AML-193 (cell line): Measurements from ENCODE around the gene FLVCR2.
A peak's percentile ranks its signal among the peaks of the same experiment; 100 is the strongest.

Experiments used
- DNase-seq, 2 experiments: peaks; one replicate each; lab custom pipeline; 2025; lab: John Stamatoyannopoulos, UW

Gene FLVCR2

DNA sequence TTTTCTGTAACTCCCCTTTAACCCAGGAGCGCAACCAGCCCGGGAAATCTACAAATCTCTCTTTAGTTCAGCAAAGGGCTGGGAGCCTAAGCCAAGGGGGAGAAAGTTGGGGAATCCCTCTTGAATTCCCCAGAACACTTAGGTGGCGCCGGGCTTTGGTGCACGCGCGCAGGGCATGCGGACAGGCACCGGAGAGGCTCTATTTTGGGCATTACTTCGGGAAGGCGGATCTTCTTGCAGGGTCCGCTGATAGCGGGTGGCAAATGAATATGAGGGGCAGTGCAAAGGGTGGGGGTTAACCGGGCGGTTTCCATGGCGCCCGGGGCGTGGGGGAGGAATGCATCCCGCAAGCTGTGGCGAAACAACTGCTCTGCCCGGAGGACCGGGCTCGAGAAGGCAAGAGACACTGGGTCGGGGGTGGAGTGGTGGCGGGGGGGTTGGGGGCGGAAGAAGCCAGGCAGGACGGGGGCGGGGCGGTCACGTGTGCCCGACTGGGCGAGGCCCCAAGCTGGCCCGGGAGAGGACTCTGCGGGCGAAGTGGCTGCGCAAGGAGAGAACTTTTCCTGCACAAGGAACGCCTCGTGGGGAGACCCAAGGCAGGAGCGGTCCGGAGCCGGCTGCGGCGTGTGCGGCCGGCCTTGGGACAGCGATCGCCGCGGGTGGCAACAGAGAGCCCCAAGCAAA is at the start of gene FLVCR2:
TSS of gene FLVCR2 (plus strand) at position 519 of the 684 bp plus-strand sequence. CDS start 353 bp downstream, outside the sequence.
- DNase-seq, result peak; percentile 60 to 66

DNA sequence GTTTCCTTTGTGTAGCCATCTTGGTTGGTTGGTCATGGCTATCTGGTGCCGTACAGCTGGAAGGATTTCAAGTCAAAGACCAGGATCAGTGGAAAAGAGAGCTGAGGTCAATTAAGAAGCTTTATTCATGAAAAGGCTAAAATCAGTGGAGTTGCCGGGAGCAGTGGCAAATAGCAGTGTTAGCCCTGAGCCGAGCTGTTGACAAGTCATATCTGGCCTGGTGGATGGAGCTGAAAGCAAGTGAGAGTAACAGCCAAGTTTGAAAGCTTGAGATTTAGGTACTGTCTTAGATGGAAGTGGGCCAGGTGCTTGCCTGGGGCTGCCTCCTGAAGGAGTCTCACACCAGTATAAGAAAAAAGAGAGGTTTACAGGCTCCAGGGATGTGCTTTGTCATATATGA is 47.2 kb upstream of the FLVCR2 start:
- DNase-seq, result no peak

DNA sequence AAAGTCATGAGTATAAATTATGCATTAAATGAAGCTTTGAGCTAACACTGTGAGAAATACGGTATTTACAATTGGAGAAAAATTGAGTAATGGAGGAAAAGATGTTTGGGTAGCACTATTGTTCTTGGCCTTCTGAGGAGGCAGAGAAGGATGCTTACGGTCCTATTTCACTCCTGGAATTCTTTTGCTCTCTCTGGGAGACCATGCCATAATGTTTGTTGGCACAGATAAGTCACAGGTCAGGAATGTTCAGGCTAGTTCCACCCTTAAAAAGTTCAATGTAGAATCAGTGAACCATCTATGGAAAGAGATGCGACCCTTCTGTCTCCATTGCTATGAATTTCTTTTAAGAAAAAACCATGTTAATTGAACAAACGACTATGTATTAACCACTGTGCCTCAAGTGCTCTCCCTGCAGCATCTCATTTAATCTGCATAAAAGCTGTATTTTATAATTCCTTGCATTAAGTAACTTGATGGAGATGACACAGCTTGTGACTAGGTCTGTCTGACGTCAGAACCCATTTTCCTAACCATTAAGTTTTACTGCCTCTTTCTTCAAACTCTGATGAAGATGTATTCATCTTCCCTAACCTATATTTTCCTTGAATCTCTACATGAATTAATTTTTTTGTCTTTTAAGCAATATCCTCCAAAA is 46.6 kb upstream of the FLVCR2 start:
- no peak for DNase-seq

DNA sequence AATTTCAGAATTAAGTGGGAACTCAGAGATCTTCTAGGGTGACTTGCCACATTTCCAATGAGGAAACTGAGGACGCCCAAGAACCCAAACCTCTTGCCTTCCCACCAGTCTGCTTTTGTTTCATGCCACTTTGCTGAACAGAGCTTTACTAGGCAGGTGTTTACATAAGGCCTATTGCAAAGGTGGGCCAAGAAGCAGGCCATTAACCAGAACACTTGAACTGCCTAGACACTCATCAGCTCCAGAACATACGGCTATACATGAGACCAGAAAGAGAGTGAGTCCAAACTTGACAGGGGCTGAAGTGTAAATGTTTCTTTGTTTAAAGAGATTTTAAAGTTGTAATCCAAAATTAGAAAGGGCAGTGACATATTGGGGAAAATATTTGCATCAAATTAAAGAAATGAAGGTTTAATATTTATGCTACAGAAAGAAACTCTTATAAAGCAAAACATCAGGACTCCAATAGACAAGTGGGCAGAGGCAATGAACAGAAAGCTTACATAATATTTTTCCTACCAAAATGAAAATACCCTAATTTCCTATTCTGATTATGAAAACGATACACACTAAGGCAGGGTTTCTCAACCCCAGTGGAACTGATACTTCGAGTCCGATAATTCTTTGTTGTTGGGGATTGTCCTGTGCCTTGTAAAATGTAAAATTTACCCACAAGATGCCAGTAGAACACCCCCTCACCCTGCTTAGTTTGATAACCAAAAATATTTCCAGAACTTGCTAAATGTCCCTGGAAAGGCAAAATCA is 44.4 kb upstream of the FLVCR2 start:
- DNase-seq, result no peak

GRCh38 chr14:75535164-75535898 is 43.1 kb upstream of the FLVCR2 start:
- no peak for DNase-seq

DNA sequence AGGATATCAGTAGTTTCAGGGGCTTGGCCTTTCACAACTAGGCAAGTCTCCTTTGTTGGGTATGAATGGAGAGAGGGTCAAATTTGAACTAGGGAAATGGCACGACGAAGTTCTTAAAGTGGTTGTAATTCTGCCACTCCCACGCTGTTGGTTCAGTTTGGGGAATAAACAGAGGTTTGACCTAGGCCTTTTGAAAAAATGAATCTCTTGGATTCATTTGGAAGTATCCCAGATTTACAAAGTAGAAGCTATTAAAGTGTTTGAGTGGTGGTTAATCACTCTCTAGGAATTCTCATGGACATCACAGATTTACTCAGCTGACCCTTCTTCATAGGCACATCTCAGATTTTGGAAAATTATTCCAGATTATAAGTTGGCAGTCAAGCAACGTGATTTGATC is 41.3 kb upstream of the FLVCR2 start:
- no peak for DNase-seq

- DNase-seq, result no peak
These were observed 39.3 kb upstream of the FLVCR2 start for GRCh38 chr14:75539162-75539560.

DNA sequence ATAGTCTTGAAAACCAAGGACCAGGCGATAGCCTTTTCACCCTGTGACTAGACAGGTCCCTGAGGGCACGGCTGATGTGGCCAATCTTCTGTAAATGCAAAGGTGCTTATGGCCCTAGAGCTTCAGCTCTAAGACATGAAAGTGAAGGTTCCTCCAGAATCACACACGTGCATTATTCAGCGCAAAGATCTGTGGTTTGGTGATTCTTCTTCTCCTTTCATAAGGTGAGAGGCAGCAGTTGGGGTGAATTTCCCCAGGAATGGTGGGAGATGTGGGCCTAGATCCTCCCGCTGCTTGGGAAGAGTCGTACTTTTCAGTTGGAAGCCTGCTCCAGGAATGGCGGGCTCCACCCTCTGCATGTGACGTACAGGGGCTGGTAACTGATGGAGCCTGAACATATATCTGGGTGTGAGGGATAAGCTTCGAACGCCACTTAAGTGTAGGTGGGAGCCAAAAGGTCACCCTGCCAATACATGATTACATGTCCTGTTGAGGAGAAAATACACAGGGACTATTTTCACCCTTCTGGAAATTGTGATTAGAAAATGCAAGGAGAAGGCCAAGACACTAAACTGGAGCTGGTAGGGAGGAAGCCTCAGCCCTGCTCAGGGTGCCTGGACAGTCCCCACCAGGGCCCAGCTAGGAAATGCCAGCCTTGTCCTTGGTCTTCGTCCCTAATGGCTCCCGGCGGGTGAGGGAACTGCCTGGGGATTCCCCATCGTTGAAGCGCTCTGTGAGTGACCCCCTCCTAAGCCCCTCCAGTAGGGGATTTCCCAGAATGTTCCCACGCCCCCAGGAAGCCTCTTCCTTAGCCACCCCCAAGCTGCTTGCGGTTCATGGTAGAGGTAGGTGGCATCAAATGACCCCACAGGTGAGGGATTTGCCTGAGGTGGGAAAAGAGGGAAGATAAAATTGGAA is 38.6 kb upstream of the FLVCR2 start:
- DNase-seq, result no peak

DNA sequence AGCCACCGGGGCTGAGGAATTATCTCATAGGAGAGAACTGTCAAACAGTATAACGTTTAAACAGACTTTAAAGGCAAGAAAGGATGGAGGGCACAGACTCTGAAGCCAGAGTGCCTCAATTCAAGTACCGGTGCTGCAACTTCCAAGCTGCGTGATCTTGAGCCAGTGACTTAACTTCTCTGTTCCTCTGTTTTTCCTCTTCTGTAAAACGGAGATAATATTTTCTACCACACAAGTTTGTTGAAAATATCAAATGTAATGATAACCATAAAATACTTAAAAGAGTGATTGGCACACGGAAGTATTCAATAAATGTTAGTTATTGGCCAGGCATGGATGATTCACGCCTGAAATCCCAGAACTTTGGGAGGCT is 38.0 kb upstream of the FLVCR2 start:
- DNase-seq, result no peak

DNA sequence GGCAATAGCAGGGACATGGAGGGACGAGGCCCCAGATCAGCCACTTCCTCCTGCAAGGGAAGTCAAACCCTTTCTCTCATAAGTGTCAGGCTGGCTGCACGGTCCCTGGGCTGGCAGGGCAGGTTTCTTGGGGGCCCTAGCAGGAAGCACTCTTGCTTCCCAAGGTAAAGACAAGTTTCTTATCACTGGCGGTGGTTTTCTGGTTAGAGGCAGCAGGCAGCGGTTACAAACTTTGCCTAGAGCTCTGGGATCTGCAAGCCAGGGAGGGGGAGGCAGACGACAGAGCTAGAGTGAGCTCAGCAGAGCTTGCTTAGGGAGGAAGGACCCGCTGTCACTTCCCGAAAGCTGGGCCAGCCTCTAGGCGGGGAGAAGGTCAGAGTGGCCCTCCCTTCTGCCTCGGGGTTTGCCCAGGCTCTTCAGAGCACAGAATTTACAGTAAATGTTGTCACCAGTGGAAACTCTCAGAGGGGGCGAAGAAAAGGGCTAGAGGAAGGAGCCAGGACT is 35.8 kb upstream of the FLVCR2 start:
- DNase-seq, result peak; percentile 76 to 77

- no peak for DNase-seq
These were observed 35.2 kb upstream of the FLVCR2 start for GRCh38 chr14:75543253-75543652.

DNA sequence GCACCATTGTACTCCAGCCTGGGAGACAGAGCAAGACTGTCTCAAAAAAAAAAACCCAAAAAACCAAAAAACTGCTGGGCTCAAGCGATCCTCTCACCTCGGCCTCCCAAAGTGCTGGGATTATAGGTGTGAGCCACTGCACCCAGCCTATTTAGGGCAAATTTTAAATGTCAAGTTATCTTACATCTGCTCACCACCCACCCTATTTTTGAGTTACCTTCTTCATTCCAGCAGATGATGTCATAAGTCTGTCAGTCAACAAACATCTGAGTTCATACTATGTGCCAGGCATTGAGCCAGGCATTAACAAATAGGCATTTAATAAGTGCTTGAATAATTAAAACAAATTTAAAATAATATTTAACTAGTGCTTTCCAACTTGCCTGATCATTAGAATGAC is 34.6 kb upstream of the FLVCR2 start:
- DNase-seq, result no peak

DNA sequence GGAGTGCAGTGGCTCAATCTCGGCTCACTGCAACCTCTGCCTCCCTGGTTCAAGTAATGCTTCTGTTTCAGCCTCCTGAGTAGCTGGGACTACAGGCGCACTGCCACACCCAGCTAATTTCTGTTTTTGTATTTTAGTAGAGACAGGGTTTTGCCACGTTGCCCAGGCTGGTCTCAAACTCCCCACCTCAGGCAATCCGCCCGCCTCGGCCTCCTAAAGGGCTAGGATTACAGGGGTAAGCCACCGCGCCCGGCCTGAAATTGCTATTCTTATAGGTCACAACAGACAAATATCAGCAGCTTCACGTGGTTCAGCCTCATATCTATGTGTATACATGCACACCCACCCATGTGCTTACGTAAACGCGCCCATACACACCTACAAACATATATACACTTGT is 32.5 kb upstream of the FLVCR2 start:
- no peak for DNase-seq

- DNase-seq, result no peak
These were observed 30.7 kb upstream of the FLVCR2 start for GRCh38 chr14:75547552-75548250.

DNA sequence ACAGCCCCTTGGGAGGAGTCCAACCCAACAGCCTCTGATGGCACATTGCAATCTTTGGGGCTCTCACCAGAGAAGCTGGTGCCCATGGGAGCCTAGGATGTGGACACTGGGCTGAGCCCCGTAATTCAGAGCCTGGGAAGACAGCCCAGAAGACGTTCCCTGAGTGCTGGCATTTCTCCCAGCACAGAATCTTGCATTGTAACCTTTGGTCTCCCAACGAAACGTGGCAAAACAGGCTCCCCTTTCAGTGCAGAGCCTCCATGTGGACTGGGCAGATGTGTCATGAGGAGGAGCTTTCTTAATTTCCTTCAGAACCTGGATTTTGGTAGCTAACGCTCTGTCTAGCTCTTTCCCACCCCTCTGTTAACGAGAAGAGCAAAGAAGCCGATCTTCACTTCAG is 29.9 kb upstream of the FLVCR2 start:
- no peak for DNase-seq

GRCh38 chr14:75549169-75549568 is 29.3 kb upstream of the FLVCR2 start:
- no peak for DNase-seq

GRCh38 chr14:75551021-75551420 is 27.4 kb upstream of the FLVCR2 start:
- DNase-seq, result no peak

DNA sequence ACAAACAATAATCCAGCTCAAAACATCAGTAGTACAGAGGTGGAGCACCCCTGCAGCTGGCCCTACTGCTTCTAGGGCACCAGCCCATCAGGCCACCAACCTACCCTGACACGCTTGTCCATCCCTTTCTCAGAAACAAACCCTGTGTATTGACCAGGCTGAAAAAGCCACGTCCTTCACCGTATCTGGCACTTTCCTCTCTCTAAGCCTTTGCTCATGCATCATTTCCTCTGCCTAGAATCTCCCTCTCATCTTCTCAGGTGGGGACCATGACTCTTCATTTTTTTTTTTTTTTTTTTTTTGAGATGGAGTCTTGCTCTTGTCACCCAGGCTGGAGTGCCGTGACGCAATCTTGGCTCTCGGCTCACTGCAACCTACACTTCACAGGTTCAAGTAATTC is 25.3 kb upstream of the FLVCR2 start:
- no peak for DNase-seq

DNA sequence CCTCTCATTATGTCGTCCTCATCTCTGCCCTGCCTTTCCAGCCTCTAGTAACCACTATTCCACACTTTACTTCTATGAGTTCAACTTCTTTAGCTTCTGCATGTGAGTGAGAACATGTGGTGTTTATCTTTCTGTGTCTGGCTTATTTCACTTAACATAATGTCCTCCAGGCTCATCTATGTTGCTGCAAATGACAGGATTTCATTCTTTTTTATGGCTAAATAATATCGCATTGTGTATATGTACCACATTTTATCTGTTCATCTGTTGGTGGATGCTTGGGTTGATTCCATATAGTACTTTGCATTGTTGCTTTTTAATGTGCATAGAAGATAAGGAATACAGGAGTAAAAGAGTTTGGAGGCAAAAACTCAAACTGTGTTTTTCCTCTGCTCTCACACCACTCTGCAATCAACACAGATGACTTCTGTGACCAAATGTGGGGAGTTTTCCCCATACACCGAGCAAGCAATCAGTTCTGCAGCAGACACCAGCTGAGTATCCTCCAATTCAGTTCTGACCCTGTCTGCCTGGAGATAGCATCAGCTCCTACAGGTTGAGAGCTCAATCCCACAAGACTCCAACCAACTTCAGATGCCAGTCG is 24.6 kb upstream of the FLVCR2 start:
- no peak for DNase-seq

DNA sequence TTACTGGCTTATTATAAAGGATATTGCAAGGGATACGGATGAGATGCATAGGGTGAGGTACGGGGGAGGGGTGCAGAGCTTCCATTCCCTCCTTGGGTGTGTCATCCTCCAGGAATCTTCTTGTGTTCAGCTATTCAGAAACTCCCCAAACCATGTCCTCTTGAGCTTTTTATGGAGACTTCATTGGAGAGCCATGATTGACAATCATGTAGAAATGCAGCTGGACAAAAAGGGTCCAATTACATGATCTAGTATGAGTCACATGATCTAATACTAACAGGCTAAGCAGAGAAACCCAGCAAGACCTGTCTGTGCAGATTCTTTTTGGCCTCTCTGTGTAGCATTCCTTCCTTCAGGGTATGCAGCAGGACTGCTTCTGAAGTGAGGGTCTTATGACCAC is 23.9 kb upstream of the FLVCR2 start:
- DNase-seq, result no peak
